HG03039 (cell line): Measurements from ENCODE around the gene GPR137.

Experiments used
- ATAC-seq: cut with Tn5 transposase; IDR thresholded peaks from one replicate; pipeline ENCODE4 v1.9.1; 2021; ENCODE audit warnings: mild to moderate bottlenecking, moderate library complexity; ENCODE audit not compliant: unreplicated experiment

Gene GPR137

GRCh38 chr11:64263021-64263946, 22.4 kb upstream of the GPR137 start:
- ATAC-seq = no peak

- ATAC-seq = no peak
Observed at GRCh38 chr11:64263947-64264317, 21.7 kb upstream of the GPR137 start.

GRCh38 chr11:64264371-64264852, 21.2 kb upstream of the GPR137 start:
- ATAC-seq = no peak

GRCh38 chr11:64265176-64266160, 20.2 kb upstream of the GPR137 start:
- no peak for ATAC-seq

GRCh38 chr11:64266339-64266738, 19.3 kb upstream of the GPR137 start:
- ATAC-seq = no peak

- no peak for ATAC-seq
Observed at GRCh38 chr11:64267207-64267945, 18.3 kb upstream of the GPR137 start.

- ATAC-seq = no peak
Observed at GRCh38 chr11:64268025-64268892, 17.4 kb upstream of the GPR137 start.

- ATAC-seq = peak; percentile 7
Observed at GRCh38 chr11:64268893-64269539, 16.6 kb upstream of the GPR137 start.

- ATAC-seq = peak; percentile 68
Observed at GRCh38 chr11:64269540-64270220, 16.0 kb upstream of the GPR137 start.

GRCh38 chr11:64275031-64275800, 10.4 kb upstream of the GPR137 start:
- no peak for ATAC-seq

GRCh38 chr11:64275841-64276240, 9.8 kb upstream of the GPR137 start:
- ATAC-seq = no peak

- no peak for ATAC-seq
Observed at GRCh38 chr11:64276653-64277431, 8.8 kb upstream of the GPR137 start.

- ATAC-seq = no peak
Observed at GRCh38 chr11:64278576-64279190, 7.0 kb upstream of the GPR137 start.

GRCh38 chr11:64281957-64282770, 3.5 kb upstream of the GPR137 start:
- no peak for ATAC-seq

GRCh38 chr11:64283092-64283491, 2.6 kb upstream of the GPR137 start:
- ATAC-seq = no peak
